Activated T-cell treated with anti-CD3 and anti-CD28 coated beads for 1 hour (primary cell): ENCODE data around the gene SLC25A28.

Experiments used
- DNase-seq: peaks from one replicate; pipeline ENCODE4 v3.0.0-alpha.2; 2020; ENCODE audit warnings: low read depth

The SLC25A28 gene

DNA sequence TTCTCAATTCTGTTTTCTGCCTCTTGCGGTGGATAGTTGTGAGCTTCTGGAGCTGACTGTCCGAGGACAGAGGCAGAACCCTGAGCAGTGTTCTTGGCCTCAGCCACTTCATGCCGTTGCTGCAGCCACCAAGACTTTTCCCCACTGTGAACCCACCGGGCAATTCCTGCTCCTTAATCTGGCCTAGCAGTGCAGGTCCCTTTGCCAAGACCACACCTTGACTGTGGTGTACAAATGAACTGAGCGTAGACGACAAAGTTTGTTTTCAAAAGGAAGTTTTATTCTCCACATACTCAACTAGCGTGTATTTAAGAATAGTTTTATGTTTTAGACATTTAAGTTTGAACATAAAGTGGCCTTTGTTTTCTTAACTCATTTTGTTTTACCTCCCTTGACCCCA, 29.4 kb downstream of the SLC25A28 start:
- no peak for DNase-seq

DNA sequence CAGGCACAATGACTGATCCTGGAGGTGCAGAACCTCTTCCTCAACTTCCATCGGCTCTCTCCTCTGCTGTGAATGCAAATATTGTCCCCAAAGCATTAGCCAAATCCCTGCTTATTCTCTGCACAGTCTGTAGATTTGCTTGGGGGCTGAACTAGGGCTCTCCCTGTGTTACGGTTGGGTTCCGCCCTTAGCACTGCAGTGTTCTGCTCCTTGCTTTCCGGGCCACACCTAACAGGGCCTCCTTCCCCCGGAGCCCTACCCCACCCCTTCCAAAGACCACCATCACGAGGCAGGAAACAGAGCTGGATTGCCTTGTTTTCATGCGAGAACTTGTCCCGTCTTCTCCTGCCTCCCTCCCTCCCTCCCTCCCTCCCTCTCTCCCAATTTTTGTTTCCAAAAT, 36.6 kb downstream of the SLC25A28 start:
- no peak for DNase-seq

- no peak for DNase-seq
Measured at GRCh38 chr10:99582255-99582770, 37.9 kb downstream of the SLC25A28 start.

- no peak for DNase-seq
Measured at GRCh38 chr10:99579971-99580370, 40.3 kb downstream of the SLC25A28 start.

GRCh38 chr10:99573790-99574189, 46.4 kb downstream of the SLC25A28 start:
- DNase-seq: no peak

DNA sequence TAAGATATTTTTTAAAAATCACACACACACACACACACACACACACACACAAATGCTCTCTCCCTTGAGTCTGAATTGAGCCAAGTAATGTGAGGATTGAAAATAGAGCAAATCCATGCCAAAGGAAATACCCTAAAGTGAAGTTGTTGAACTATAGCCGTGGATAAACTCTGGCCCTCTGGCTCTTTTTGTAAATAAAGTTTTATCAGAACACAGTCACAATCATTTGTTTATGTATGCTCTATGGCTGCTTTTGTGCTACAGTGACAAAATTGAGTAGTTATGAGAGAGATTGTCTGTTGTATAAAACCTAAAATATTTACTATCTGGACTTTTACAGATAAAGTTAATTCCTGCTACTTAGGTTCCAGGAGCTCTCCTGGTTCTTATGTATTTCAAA, 48.4 kb downstream of the SLC25A28 start:
- no peak for DNase-seq

- DNase-seq: no peak
Measured at GRCh38 chr10:99569961-99570360, 50.3 kb downstream of the SLC25A28 start.

GRCh38 chr10:99569253-99569939, 50.8 kb downstream of the SLC25A28 start:
- no peak for DNase-seq

DNA sequence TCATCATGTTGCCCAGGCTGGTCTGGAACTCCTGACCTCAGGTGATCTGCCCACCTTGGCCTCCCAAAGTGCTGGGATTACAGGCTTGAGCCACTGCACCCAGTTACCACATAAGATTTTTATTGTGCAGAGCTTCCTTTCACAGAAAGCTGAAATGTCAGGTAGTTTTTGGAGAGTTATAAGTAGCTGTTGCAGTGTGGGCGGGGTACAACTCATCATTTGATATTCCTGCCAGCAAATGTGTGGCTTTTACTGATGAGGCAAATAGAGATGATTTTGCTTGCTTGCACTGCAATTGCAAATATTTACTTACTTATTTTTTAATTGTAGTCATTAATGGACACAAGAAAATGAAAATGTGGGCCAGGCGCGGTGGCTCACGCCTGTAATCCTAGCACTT, 55.1 kb downstream of the SLC25A28 start:
- no peak for DNase-seq

- DNase-seq: no peak
Measured at GRCh38 chr10:99564361-99564760, 55.9 kb downstream of the SLC25A28 start.

- no peak for DNase-seq
Measured at GRCh38 chr10:99562631-99563030, 57.6 kb downstream of the SLC25A28 start.
